RWPE2 (cell line): ENCODE data around the gene KAT5.

Experiments used
- ATAC-seq: fragments of 200-7000 bp; cut with Tn5 transposase; 3 replicates; pipeline ENCODE4 v1.9.1; 2021; ENCODE audit warnings: low read depth
- DNase-seq: peaks from one replicate; pipeline ENCODE4 v3.0.0-alpha.2; 2020; ENCODE audit warnings: low spot score
- H3K27ac ChIP-seq: fragments of 450-650 bp; 2 replicates; pipeline ENCODE4 v1.5.1; 2017; ENCODE audit warnings: mild to moderate bottlenecking; ENCODE audit not compliant: poor library complexity, severe bottlenecking
- H3K27me3 ChIP-seq: fragments of 250-450 bp; sonication (Bioruptor Pico); 2 replicates; pipeline ENCODE4 v1.5.1; 2021; ENCODE audit warnings: mild to moderate bottlenecking, moderate library complexity; ENCODE audit not compliant: insufficient read depth, poor library complexity, severe bottlenecking
- H3K36me3 ChIP-seq: fragments of 250-450 bp; sonication (Bioruptor Pico); 2 replicates; pipeline ENCODE4 v1.5.1; 2020; ENCODE audit warnings: low read depth, mild to moderate bottlenecking, moderate library complexity
- H3K4me1 ChIP-seq: fragments of 250-450 bp; sonication (Bioruptor Pico); 2 replicates; pipeline ENCODE4 v1.5.1; 2021; ENCODE audit warnings: mild to moderate bottlenecking, moderate library complexity; ENCODE audit not compliant: insufficient read depth, poor library complexity, severe bottlenecking
- H3K4me3 ChIP-seq: fragments of 250-450 bp; sonication (Bioruptor Pico); 2 replicates; pipeline ENCODE4 v1.5.1; 2021; ENCODE audit warnings: mild to moderate bottlenecking, moderate library complexity; ENCODE audit not compliant: severe bottlenecking
- H3K9me3 ChIP-seq: fragments of 250-450 bp; sonication (Bioruptor Pico); 2 replicates; pipeline ENCODE4 v1.5.1; 2021; ENCODE audit warnings: mild to moderate bottlenecking, moderate library complexity; ENCODE audit not compliant: severe bottlenecking
- TF ChIP-seq, protein P1 (sequence below): fragments of 450-650 bp; IDR thresholded peaks from one replicate; pipeline ENCODE4 v1.5.1; 2017; ENCODE audit warnings: mild to moderate bottlenecking, moderate library complexity; ENCODE audit not compliant: poor library complexity, severe bottlenecking

Gene KAT5

DNA sequence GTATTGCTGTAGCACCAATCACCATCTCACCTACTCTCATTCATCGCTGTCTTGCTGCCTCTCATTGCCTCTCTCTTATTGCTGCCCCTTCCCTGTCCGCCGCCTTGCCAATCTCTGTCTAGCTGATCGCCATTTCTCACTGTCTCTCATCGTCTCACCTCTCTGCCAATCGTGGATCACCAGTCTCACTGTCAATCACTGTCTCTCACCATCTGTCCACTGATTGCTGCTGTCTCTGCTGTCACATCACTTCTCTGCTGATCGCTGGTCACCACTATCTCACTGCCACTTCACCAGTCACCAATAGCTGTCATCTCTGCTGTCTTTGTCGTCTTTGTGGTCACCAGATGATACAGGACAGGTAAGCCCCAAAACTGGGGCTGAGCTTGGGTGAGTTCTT lies 29.1 kb downstream of the KAT5 start:
- ATAC-seq, result no peak
- H3K36me3 ChIP-seq, result no peaks in the 10 kb centered on the region
- H3K27ac ChIP-seq, result no peak overlapping the region
- H3K9me3 ChIP-seq, result no peaks in the 10 kb centered on the region
- DNase-seq, result no peak
- H3K4me3 ChIP-seq, result no peak overlapping the region
- H3K27me3 ChIP-seq, result no peaks in the 10 kb centered on the region
- no peaks in the 10 kb centered on the region for H3K4me1 ChIP-seq
- TF ChIP-seq, protein P1, sequence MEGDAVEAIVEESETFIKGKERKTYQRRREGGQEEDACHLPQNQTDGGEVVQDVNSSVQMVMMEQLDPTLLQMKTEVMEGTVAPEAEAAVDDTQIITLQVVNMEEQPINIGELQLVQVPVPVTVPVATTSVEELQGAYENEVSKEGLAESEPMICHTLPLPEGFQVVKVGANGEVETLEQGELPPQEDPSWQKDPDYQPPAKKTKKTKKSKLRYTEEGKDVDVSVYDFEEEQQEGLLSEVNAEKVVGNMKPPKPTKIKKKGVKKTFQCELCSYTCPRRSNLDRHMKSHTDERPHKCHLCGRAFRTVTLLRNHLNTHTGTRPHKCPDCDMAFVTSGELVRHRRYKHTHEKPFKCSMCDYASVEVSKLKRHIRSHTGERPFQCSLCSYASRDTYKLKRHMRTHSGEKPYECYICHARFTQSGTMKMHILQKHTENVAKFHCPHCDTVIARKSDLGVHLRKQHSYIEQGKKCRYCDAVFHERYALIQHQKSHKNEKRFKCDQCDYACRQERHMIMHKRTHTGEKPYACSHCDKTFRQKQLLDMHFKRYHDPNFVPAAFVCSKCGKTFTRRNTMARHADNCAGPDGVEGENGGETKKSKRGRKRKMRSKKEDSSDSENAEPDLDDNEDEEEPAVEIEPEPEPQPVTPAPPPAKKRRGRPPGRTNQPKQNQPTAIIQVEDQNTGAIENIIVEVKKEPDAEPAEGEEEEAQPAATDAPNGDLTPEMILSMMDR, result no peak

DNA sequence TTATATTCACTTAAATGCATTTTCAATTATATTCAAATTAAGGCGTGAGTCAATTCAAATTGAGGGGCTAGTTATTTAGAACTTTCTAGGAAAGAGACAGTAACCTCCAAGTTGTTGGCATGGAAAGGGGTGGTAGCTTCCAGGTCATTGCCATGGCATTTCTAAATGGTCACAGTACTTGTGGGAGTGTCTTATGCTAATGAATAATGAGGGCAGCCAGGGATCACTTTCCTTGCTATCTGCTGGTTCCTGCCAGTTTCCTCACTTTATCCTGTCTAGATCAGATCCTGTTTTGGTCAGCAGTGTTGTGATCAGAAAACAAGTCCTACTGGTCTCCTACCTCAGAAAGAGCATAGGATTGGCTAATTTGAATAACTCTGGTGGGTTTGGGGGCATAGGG lies 30.3 kb downstream of the KAT5 start:
- TF ChIP-seq, protein P1, result no peak
- Histone ChIP-seq H3K27me3 (no peaks in the 10 kb centered on the region), H3K4me3 (no peak overlapping the region), H3K9me3 (no peaks in the 10 kb centered on the region), H3K36me3 (no peaks in the 10 kb centered on the region), H3K4me1 (no peaks in the 10 kb centered on the region), H3K27ac (no peak overlapping the region)
- DNase-seq (no peak), ATAC-seq (no peak)

DNA sequence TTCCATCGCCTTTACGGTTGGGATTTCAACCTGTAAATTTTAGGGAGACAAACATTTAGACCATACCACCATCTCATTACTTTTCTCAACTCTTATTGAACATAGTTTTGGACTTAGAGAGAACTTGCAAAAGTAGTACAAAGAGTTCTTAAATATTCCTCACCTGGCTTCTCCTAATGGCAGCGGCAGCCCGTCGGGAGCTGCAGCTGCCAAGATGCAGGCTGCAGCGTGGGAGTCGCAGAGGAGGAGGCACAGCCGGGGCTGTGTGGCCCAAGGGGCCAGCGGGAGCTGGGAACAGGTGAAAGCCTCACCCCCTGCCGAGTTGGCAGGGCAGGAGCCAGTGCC lies 31.6 kb downstream of the KAT5 start:
- H3K4me3 ChIP-seq, result no peak overlapping the region
- no peak overlapping the region for H3K27ac ChIP-seq
- no peaks in the 10 kb centered on the region for H3K36me3 ChIP-seq
- H3K27me3 ChIP-seq, result peaks cover 3% of the 10 kb centered on the region
- DNase-seq, result no peak
- ATAC-seq, result no peak
- H3K9me3 ChIP-seq, result no peaks in the 10 kb centered on the region
- TF ChIP-seq, protein P1, result no peak
- no peaks in the 10 kb centered on the region for H3K4me1 ChIP-seq

DNA sequence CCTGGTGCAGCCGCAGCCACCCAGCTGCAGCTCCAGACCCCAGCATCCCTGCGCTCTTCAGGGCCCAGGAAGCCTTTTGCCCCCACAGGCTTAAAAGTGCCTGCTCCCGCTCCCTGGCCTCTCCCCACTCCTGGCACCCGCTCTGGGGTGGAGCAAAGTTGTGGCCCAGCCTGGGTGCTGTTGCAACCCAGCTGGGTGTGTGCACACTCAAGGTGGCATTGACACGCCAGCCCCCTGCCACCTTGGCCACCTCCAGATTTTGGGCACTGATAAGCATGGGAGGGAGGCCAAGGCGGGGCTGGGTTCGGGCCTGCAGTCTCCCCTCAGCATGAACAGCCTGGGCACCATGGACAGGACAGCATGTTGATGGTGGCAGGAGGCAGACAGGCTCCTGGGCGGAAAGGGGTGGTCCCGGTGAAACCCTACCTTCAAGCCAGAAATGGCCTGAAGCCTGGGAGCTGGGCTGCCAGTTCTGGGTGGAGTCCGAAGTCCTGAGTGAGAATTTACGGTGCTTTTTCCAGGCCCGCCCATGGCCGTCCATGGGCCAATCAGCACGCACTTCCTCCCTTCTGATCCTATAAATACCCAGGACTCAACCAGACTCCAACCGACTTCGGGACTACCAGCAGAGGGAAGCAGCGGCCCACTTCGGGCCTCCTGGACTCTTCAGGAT lies 32.1 kb downstream of the KAT5 start:
- no peaks in the 10 kb centered on the region for H3K4me1 ChIP-seq
- H3K9me3 ChIP-seq, result no peaks in the 10 kb centered on the region
- H3K27me3 ChIP-seq, result peaks cover 6% of the 10 kb centered on the region
- H3K4me3 ChIP-seq, result no peak overlapping the region
- TF ChIP-seq, protein P1, result peak; percentile 18
- H3K27ac ChIP-seq, result no peak overlapping the region
- H3K36me3 ChIP-seq, result no peaks in the 10 kb centered on the region
- ATAC-seq, result peak; percentile 64
- DNase-seq, result no peak

DNA sequence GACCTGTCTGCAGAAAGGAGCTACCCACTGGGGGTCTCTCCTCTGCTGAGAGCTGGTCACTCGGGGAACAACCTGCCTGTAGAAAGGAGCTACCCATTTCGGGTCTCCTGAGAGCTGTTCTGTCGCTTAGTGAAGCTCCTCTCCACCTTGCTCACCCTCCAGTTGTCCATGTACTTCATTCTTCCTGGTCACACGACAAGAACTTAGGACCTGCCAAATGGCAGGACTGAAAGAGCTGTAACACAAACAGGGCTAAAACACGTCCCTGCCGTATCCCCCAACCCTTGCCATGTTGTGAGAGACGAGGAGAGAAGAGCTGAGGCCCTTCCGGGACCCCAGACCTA lies 32.6 kb downstream of the KAT5 start:
- TF ChIP-seq, protein P1, result peak; percentile 6
- H3K27ac ChIP-seq, result no peak overlapping the region
- ATAC-seq, result no peak
- H3K4me1 ChIP-seq, result no peaks in the 10 kb centered on the region
- H3K36me3 ChIP-seq, result no peaks in the 10 kb centered on the region
- peaks cover 6% of the 10 kb centered on the region for H3K27me3 ChIP-seq
- DNase-seq, result no peak
- H3K9me3 ChIP-seq, result no peaks in the 10 kb centered on the region
- H3K4me3 ChIP-seq, result no peak overlapping the region
